Measurements from ENCODE around the gene FGFR3.

Gene FGFR3

DNA sequence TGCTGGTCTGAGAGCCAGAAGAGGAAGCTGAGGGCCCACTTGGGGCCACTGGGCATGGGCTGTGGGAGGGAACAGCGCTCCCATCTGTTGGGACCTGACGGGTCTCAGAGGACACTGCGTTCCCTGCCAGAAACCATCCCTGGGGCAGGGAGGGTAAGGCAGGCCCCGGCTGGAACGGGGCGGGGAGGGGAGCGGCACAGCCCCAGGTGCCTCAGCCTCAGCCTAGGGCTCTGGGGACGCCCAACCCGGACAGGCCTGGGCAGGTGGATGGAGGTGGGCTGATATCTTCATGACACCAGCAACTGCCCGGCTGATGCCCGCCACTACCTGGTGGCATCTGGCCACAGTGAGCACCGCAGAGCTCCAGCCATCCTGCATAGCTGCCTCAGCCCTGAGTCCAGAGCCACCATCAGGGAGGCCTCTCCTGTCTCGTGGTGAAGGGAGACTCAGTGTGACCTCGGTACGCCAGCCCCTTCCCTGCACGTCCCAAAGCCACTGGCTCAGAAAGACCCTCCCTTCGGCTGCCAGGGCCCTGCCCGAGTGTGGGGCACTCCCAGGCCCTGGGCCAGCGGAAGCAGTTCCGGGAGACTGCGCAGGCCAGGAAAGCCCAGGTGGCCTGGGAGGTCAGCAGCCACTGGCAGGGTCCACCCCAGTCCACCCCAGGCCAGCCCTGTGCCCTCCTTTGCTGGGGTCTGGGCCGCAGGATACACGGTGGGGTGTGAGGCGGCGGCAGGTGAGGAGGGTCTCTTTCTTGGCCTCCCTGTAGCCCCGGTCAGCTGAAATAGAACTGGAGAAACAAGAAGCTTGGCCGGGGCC is 34.6 kb upstream of the FGFR3 start:
- Histone ChIP-seq H3K27ac (no peak overlapping the region), H3K79me2 (no peaks in the 10 kb centered on the region), H3K27me3 (ENCODE audit: control insufficient read depth, insufficient read depth, low read length) (no peaks in the 10 kb centered on the region), H3K4me2 (ENCODE audit: low read length) (no peak overlapping the region), H2AFZ (no peak overlapping the region), H3K4me1 (no peaks in the 10 kb centered on the region), H3K9me3 (ENCODE audit: control insufficient read depth, low read length) (no peaks in the 10 kb centered on the region), H3K36me3 (ENCODE audit: control insufficient read depth, insufficient read depth, low read length) (no peaks in the 10 kb centered on the region), H3K4me3 (ENCODE audit: low read depth, low read length) (no peak overlapping the region), H3K9ac (no peak overlapping the region)
- TF ChIP-seq, protein P1, sequence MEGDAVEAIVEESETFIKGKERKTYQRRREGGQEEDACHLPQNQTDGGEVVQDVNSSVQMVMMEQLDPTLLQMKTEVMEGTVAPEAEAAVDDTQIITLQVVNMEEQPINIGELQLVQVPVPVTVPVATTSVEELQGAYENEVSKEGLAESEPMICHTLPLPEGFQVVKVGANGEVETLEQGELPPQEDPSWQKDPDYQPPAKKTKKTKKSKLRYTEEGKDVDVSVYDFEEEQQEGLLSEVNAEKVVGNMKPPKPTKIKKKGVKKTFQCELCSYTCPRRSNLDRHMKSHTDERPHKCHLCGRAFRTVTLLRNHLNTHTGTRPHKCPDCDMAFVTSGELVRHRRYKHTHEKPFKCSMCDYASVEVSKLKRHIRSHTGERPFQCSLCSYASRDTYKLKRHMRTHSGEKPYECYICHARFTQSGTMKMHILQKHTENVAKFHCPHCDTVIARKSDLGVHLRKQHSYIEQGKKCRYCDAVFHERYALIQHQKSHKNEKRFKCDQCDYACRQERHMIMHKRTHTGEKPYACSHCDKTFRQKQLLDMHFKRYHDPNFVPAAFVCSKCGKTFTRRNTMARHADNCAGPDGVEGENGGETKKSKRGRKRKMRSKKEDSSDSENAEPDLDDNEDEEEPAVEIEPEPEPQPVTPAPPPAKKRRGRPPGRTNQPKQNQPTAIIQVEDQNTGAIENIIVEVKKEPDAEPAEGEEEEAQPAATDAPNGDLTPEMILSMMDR (IDR thresholded peaks at IDR 0.05) = no peak

DNA sequence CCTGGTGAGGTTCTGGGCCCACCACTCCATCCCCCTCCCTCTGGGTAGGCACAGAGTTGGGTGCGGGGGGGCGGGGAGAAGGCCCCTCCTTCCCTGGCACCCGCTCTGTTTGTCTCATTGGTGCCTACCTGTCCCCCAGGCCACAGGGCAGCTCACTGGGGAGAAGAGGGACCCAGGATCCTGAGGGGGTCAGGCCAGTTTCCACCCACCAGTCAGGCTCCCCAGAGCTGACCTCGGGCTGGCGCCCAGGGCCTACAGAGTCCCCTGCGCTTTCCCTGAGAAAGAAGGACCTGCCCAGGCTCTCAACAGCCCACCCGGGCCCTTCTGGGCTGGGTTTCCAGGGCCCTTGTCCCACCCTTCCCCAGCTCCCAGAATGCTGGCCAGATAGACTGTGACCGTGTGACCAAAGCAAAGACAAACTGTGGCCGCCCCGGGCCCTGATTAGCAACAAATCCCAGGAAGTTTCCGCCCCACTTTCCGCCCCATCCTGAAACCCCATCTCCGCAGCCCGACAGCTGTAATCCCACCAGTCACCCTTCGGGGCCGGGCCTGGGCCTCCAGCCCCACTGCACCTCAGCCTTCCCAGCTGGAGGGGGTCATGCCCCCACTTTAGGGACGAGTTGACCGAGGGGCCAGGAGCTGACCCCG is 33.8 kb upstream of the FGFR3 start:
- Histone ChIP-seq H3K27ac (no peak overlapping the region), H3K4me1 (no peaks in the 10 kb centered on the region), H3K27me3 (ENCODE audit: control insufficient read depth, insufficient read depth, low read length) (no peaks in the 10 kb centered on the region)

DNA sequence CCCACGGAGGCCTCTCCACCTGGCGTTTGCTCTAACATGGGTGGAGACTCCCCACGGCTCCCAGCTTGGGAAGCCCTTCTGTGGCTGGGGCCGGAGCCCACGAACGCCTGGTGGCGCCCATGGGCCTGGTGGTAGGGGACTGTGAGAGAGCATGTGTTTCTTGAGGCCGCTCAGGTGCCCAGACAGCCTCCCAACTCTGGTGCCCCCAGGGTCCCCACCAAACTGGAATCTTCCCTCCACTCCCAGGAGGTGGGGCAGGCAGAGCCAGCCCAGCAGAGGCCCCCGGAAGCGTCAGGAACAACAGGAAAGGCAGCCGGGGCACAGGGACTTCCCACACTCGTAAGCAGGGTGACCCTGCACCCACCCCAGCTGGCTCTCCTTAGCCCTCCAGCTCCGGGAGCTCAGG is 33.3 kb upstream of the FGFR3 start:
- Histone ChIP-seq H3K4me3 (ENCODE audit: low read depth, low read length) (no peak overlapping the region), H3K4me1 (no peaks in the 10 kb centered on the region), H3K9me3 (ENCODE audit: control insufficient read depth, low read length) (no peaks in the 10 kb centered on the region), H3K4me2 (ENCODE audit: low read length) (no peak overlapping the region), H3K27ac (no peak overlapping the region), H3K27me3 (ENCODE audit: control insufficient read depth, insufficient read depth, low read length) (no peaks in the 10 kb centered on the region), H3K9ac (no peak overlapping the region), H2AFZ (no peak overlapping the region), H3K79me2 (no peaks in the 10 kb centered on the region), H3K36me3 (ENCODE audit: control insufficient read depth, insufficient read depth, low read length) (no peaks in the 10 kb centered on the region)
- TF ChIP-seq, protein P1 (IDR thresholded peaks at IDR 0.05) = no peak

More for the DNA sequence above, 33.8 kb upstream of the FGFR3 start:
- Histone ChIP-seq H3K4me2 (ENCODE audit: low read length) (no peak overlapping the region), H3K4me3 (ENCODE audit: low read depth, low read length) (no peak overlapping the region), H3K36me3 (ENCODE audit: control insufficient read depth, insufficient read depth, low read length) (no peaks in the 10 kb centered on the region), H3K79me2 (no peaks in the 10 kb centered on the region), H2AFZ (no peak overlapping the region), H3K9me3 (ENCODE audit: control insufficient read depth, low read length) (no peaks in the 10 kb centered on the region), H3K9ac (no peak overlapping the region)
- TF ChIP-seq, protein P1 (IDR thresholded peaks at IDR 0.05) = no peak

DNA sequence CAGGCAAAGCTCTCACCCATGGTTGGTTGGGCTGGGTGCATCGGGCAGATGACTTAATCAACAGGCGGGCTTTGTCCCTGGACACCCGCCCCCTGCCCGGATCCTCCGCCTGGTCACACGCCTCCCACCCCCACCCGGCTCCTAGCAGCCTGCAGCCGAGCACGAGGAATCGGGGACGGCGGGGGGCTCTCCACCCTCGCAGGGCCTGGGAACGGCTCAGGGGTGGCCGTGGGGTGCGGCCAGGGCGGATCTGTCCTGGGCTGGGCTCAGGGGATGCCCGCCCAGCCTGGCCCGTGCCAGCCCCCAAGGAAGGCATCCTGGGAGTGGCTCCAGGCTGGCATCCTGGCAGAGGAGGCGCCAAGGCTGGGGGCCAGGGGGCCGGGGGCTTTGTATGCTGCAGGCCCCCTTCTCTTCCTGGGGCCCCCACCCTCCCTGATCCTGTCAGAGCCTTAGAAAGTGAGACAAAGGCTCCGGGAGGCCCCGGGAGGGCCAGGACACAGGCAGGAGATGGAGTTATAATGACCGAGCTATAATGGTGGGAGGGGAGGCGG is 32.5 kb upstream of the FGFR3 start:
- Histone ChIP-seq H3K27me3 (ENCODE audit: control insufficient read depth, insufficient read depth, low read length) (no peaks in the 10 kb centered on the region), H3K9ac (no peak overlapping the region), H3K4me3 (ENCODE audit: low read depth, low read length) (no peak overlapping the region), H2AFZ (no peak overlapping the region), H3K79me2 (no peaks in the 10 kb centered on the region), H3K4me1 (no peaks in the 10 kb centered on the region), H3K36me3 (ENCODE audit: control insufficient read depth, insufficient read depth, low read length) (no peaks in the 10 kb centered on the region), H3K27ac (no peak overlapping the region), H3K9me3 (ENCODE audit: control insufficient read depth, low read length) (no peaks in the 10 kb centered on the region), H3K4me2 (ENCODE audit: low read length) (no peak overlapping the region)
- TF ChIP-seq, protein P1 (IDR thresholded peaks at IDR 0.05) = no peak
